HG03442 (cell line): ENCODE measurements around the gene C12orf56.
"Not testable (repeated sequence)": the region's sequence is repeated elsewhere in the genome, so short reads cannot be mapped to it uniquely, and the experiment has no call there.

Experiments
- ATAC-seq: cut with Tn5 transposase; IDR thresholded peaks from one replicate; pipeline ENCODE4 v1.9.1; 2021; ENCODE audit warnings: mild to moderate bottlenecking, moderate library complexity; ENCODE audit not compliant: unreplicated experiment

Gene C12orf56

DNA sequence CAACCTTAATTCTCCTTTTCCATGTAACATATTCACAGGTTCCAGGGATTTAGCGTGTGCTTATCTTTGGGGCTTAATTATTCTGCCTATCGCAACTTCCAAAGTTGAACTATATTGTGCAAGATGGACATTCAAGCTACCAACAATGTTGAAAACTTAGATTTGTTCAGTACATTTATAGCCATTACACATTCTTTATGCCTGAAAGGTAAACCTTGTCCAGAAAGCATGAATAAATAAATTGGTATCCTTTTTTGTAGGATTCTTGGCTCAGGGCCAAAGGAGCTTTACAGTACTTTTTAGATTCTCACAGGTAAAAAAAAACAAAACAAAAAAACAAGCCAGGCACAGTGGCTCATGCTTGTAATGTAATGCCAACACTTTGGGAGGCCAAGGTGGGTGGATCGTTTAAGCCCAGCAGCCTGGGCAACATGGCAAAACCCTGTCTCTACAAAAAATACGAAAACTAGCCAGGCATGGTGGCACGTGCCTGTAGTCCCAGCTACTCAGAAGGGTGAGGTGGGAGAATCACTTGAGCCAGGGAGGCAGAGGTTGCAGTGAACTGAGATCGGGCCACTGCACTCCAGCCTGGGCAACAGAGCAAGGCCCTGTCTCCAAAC is 3.3 kb downstream of the C12orf56 start:
- no peak for ATAC-seq

DNA sequence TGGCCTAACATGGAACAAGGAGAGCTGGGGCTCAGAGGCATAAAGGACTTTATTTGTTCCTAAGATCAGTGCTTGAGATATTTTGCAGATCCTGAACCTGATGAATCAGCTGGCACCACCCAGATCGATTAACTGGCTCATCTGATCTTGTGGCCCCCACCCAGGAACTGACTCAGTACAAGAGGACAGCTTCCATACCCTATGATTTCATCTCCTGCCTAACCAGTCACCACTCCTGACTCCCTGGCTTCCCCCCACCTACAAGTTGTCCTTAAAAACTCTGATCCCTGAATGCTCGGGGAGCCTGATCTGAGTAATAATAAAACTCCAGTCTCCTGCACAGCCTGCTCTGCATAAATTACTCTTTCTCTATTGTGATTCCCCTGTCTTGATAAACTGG is 5.1 kb downstream of the C12orf56 start:
- ATAC-seq, result no peak

DNA sequence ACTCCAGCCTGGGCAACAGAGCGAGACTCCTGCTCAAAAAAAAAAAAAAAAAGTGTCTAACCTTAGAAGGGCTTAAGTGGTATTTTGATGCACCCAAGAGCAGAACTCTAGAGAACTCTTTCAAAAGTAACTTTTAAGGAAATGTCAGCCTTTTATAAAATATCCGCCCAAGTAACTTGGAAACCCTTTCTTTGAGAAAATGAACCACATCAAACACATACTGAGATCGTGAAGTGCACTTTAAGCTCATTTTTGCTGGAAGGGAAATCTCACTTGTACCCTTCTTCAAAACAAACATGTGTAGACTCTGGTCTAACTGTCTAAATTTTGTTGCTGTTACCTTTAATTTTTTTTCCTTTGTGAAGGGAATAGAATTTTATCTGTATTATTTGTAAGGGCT is 5.5 kb downstream of the C12orf56 start:
- ATAC-seq, result no peak

DNA sequence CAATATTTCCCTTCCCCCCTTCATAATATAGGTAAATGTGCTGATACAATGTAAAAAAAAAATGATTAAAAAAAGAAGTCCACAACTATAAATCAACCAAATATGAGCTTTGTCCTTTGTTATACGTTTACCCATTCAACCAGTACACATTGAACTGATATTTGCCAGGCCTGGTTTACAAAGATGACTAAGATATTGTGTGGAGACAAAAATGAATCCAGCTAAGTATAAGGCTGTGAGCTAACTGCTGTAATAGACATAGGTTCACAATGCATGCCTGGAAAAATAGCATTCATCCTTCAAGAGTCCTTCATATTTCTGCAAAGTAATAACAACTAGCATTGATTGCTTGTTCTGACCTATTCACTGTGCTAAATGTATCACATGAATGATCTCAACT is 6.9 kb downstream of the C12orf56 start:
- no peak for ATAC-seq

DNA sequence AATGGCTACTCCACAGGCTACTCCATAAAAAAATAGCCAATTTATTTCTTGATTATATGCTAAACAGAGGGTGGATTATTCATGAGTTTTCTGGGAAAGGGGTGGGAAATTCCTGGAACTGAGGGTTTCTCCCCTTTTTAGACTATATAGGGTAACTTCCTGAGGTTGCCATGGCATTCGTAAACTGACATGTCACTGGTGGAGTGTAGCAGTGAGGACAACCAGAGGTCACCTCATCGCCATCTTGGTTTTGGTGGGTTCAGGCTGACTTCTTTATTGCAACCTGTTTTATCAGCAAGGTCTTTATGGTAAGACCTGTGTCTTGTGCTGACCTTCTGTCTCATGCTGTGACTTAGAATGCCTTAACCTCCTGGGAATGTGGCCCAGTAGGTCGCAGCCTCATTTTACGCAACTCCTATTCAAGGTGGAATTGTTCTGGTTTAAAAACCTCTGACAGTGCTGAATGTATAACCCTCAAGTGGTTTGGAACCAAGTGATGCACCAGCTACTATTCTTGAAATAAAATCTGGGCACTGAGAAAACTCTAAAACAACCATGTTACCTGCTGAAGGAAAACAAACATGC is 27.7 kb downstream of the C12orf56 start:
- no peak for ATAC-seq

DNA sequence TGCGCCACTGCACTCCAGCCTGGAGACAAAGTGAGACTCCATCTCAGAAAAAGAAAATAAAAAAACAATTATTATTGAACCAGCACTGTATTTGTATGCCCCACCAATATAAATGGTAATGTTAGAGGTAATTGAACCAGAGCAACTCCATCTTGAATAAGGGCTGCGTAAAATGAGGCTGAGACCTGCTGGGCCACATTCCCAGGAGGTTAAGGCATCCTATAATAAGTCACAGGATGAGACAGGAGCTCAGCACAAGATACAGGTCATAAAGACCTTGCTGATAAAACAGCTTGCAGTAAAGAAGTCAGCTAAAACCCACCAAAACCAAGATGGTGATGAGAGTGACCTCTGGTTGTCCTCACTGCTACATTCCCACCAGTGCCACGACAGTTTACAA is 29.4 kb downstream of the C12orf56 start:
- not testable (repeated sequence) for ATAC-seq

DNA sequence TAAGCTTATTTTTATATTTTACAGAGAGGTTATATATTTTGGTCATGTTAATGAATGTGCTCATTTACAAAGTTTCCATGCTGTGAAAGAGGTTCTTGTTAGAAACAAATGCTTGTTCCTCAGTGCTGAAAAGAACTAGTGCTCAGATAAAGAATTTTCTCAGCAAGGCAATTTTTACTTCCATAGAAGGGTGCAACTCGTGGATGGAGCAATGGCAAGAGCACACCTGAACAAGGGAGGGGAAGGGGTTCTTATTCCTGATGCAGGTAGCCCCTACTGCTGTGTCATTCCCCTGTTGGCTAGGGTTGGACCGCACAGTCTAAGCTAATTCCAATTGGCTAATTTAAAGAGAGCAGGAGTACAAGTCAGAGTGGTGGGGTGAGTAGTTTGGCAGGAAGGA is 34.3 kb downstream of the C12orf56 start:
- not testable (repeated sequence) for ATAC-seq

DNA sequence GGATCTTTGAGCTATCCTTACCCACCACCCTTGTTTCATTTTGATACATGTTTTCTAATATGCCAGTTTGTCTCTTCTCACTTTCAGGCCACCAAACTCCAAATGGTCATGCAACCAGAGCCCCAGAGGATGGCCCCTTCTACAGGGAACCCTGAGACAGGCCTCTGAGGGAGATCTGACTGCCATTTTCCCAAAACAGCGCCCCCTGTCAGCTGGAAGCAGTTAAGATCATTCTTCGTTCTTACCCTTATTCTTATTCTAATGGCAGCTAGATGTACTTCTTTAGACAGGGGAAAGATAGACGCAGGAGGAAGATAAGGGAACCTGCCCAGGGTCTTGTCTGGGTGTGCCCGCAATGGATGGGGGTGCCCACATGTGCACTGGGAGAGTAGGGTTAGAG is 38.4 kb downstream of the C12orf56 start:
- no peak for ATAC-seq

DNA sequence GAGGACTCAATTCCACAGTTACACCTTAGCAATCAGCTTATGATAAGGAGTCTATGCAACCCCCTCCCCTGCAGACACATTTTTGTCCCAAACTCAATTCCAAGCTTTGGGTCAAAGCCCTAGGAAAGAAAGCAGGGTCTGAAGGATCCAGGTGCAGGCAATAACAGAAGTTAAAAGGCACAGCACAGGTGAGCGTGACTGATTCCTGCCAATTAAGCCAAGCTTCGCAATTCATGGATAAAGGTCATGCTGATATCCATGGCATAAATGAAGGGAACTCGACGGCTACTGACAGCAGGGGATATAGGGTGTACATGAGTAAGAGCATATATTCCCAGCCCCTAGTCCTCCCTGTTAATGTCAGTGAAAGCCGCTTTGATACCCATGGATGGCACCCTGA is 39.3 kb downstream of the C12orf56 start:
- ATAC-seq, result no peak

DNA sequence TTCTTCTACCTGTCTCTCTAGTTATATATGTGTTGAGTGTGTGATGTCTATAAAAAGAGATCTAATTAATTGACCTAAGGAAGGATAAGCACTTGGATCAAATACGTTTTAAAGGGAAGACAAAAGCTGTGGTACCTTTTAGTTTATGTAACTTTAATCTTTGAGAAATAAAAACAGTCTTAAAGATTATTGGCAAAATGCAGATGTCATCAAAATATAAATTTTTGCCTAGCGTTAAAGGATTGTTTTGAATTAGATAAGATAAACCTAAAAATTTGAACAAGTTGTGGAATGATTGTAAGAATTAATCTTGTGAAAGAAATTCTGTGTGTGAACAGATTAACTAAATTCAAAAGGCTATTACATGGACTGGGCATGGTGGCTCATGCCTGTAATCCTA is 42.9 kb downstream of the C12orf56 start:
- no peak for ATAC-seq

DNA sequence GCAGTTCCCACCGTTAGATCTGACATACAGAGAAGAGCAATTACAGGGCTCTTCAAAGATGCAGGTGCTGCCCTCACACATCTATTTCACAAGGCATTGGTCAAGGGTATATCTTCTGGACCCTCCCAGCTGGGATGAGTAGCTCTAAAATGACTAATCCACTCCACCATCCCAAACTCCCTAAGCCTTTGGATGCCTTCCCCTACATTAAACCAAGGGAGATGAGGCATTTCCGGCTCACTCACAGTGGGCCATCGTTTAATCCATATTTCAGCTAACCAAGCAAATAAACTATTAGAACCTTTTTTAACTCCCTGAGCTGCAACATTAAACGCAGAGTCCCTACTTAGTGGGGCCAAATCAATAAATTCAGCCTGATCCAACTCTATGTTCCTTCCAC is 45.9 kb downstream of the C12orf56 start:
- ATAC-seq, result not testable (repeated sequence)

DNA sequence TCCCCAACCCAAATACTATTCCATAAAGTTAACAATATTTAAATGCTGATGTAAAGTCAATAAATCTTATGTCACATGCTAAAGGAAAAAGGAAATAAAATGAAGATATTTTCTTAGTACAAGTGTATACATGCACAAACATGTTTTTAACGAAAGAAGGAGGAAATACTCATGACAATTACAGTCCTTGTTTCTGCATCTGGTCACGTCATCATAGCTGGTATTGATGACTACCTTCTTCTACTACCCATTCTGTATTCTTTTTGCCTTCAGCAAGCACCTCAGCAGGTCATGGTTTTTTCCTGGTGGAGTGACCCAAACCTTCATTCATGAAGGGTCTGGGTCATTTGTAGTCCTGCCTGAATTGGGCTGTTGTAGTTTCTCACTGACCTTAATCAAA is 50.0 kb downstream of the C12orf56 start:
- not testable (repeated sequence) for ATAC-seq

DNA sequence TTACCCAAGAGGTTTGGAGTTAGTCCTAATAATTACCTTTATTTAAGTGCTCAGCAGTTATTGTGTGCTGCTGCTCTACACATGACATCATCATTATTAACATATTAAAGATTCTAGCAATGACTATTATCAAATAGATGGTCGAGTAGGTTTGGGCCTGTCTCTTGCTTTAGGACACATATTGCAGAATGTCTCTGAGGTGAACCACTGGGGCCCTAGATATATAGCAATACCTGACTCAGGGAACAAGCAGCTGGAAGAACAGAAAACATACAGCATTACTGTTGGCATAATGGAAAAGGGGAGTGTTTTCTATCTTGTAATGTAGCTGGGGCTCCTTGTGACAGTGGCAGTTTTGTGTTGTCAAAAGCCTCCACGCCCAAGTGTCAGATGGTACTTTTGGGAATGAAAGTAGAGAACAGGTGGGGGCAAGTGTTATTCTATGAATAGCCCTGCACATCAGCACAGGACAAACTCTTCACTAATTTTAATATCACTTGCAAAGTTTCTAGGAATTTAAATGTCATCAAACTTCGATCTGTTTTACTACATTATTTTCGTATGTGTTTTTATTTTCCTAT is 54.6 kb downstream of the C12orf56 start:
- ATAC-seq, result no peak

DNA sequence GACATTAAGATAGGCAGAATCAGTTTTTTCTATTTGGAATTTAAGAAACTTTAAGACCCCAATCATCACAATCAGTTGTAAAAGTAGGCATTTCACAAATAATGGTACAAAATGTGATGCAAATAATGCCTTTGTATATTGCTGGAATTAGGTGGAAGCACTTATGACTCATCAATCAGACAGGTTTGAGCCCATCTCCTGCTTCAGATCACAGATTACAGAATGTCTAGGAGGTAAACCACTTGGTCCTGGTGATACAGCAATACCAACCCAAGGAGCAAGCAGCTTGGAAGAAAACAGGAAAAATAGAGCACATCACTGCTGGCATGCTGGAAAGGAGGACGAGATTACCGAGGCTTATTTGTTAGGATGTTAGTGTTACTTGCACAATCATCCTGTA is 57.6 kb downstream of the C12orf56 start:
- no peak for ATAC-seq

DNA sequence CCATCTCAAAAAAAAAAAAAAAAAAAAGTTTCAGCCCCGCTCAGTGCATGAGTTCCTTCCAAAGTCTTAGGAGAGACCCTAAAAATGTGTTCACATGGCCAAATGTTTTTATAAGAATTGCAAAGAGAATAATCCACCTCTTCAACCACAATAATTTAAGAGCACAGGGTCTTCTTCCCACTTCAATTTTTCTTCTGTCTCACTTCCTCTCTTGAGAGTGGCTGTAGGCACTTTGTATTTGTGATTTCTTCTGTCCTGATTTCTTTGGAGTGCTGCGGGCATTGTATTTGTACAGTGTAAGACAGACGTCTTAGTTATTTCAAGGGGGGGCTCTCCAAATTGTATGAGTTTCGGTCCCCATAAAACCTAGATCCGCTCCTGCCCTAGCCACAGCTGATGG is 58.3 kb downstream of the C12orf56 start:
- ATAC-seq, result no peak

DNA sequence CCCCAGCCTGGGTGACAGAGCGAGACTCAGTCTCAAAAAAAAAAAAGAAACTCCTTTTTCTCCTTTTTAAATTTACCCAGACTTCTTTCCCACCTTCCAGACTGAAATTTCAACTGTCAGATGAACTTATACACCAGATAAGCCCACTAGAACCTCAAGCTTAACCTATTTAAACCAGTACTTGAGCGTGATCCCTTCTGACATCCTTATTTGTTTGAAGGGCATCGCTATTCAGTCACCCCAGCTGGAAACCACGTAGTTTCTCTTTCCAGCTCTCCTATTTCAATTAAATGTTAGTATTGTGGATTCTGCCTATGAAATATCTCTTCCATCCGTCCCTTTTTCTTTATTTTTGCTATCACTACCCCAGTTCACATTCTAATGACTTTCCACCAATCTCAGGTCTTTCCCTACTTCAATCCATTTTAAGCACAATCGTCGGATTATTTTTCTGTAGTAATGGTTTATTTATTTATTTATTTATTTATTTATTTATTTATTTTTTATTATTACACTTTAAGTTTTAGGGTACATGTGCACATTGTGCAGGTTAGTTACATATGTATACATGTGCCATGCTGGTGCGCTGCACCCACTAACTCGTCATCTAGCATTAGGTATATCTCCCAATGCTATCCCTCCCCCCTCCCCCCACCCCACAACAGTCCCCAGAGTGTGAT is 61.4 kb downstream of the C12orf56 start:
- ATAC-seq, result not testable (repeated sequence)

DNA sequence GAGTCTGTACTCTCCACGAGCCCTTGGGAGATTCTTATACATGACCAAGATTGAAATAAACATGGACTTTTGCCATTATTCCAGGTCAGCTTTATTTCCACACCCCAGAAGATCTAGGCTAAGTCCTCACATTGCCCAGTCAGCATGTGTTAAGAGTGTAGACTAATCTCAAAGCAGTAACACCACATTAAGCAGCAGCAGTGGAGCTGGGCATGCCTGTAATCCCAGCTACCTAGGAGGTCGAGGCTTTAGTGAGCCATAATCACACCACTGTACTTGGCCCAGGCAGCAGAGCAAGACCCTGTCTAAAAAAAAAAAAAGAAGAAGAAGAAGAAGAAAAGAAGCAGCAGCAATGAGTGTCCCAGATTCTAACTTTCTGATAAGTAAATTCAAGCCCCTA is 65.5 kb downstream of the C12orf56 start:
- ATAC-seq, result no peak

DNA sequence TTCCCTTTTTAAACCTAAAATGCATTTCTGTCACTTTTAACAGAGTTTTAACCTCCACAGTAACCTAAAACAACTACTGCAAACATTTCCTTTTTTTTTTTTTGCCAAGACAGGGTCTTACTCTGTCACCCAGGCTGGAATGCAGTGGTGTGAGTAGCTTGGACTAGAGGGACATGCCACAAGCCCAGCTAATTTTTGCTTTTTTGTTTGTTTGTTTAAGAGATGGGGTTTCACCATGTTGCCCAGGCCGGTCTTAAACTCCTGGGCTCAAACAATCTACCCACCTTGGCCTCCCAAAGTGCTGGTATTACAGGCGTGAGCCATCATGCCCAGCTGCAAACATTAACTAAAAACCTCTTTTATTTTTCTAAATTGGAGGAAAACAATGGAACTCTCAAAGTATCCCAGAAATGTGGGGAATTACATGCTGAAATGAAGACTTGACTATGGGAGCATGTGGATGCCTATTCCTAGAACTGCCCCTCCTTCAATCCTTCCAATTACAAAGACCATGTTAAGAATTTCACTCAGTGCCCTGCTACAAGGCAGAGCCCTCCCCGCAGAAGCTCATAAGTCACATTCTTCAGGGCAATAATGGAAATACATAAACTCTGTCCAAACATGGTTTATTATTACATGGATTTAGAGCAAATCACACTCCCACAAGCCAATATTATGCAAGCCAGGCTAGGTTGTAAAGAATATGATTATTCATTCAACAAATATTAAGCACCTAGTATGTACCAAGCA is 66.9 kb downstream of the C12orf56 start:
- no peak for ATAC-seq

DNA sequence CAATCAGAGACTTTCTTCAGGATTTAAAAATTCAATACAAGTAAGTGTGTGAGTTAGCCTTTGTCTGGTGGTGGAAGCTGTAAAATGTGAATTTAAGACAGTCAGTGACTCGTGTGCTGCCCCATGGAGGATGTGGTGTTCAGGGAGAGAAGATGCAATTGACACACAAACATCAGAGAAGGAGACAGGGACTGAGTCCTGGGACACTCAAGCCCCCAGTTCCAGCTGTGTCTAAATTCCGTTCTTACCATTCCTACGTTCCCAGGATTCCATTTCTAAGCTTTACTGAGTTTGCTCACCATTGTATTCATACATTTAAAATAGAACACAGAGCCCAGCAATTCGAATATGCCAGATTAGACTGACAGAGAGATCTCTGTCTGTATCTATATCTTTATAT is 67.6 kb downstream of the C12orf56 start:
- no peak for ATAC-seq

DNA sequence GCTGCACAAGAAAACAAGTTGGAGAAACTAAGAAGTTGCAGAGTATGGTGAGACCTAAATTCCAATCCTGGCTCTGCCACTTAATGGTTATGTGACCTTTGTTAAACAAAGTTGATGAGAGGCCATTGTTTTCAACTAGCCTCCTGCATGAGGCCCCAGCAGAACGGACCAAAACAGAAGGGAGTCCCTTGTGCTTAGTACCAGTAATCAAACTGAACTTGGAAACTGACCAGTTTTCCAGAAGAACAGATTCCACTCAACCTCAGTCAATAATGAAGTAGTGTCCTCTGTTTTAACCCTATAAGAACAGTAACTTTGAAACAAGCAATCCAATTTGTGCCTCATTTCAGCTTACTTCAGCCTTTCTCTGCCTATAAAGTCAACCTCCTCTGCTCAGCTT is 69.9 kb downstream of the C12orf56 start:
- no peak for ATAC-seq

DNA sequence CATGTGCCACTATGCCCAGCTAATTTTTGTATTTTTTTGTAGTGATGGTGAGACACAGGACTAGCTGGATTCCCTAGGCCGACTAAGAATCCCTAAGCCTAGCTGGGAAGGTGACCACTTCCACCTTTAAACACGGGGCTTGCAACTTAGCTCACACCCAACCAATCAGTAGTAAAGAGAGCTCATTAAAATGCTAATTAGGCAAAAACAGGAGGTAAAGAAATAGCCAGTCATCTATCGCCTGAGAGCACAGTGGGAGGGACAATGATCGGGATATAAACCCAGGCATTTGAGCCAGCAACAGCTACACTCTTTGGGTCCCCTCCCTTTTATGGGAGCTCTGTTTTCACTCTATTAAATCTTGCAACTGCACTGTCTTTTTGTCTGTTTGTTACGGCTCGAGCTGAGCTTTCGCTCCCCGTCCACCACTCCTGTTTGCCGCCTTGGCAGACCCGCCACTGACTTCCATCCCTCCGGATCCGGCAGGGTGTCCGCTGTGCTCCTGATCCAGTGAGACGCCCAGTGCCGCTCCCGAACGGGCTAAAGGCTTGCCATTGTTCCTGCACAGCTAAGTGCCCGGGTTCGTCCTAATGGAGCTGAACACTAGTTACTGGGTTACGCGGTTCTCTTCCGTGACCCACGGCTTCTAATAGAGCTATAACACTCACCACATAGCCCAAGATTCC is 70.9 kb downstream of the C12orf56 start:
- not testable (repeated sequence) for ATAC-seq
